HCT116 (cell line): ENCODE data around the gene GBE1. TPM values are rescaled to one million over a fixed set of nuclear protein-coding genes. Genes with fewer than 3 reads are reported as not detected.

ENCODE experiments used
- ATAC-seq: fragments of 200-7000 bp; cut with Tn5 transposase; 2 replicates; pipeline ENCODE4 v1.9.1; 2020; ENCODE audit warnings: mild to moderate bottlenecking, moderate library complexity
- BruUV-seq: library from RNA; stranded (reverse); fragments of 400-500 nt; replicated peaks from 2 replicates; lab custom pipeline; 2021; lab: Mats Ljungman, UMichigan
- CTCF ChIA-PET: fragments of 300-600 bp; sonication (Branson Sonifier 250); formaldehyde crosslinking; loops from one replicate; lab custom pipeline; 2021; ENCODE audit warnings: antibody characterized with exemption; lab: Charles Lee
- POLR2A ChIA-PET: fragments of 300-600, 350-600 bp; sonication (Branson Sonifier 250); formaldehyde crosslinking; loops from one replicate; lab custom pipeline; 2021; ENCODE audit warnings: antibody characterized with exemption; lab: Charles Lee
- RAD21 ChIA-PET, 2 experiments: fragments of 300-600 bp; sonication (Branson Sonifier 250); formaldehyde crosslinking; loops; one replicate each; lab custom pipeline; 2023; ENCODE audit warnings: low total read pairs in 2 of 2; ENCODE audit not compliant: uncharacterized antibody in 2 of 2, unreplicated experiment in 2 of 2, low non-redundant PET in 1 of 2; lab: Charles Lee
- DNase-seq: peaks from one replicate; pipeline ENCODE4 v3.0.0-alpha.2; 2010; ENCODE audit warnings: low read depth, low spot score
- H2AFZ ChIP-seq: fragments of 200-600 bp; shearing (Covaris generic), sonication (generic); 2 replicates; pipeline ENCODE4 v1.6.1; 2017; ENCODE audit warnings: low read depth, mixed run types, mixed read lengths, antibody characterized with exemption, low read length; ENCODE audit not compliant: poor library complexity, severe bottlenecking
- H3K27ac ChIP-seq: 2 replicates; pipeline ENCODE4 v1.5.1; 2012; ENCODE audit warnings: low read depth, low read length
- H3K27me3 ChIP-seq: fragments of 200-600 bp; sonication (generic); 2 replicates; pipeline ENCODE4 v1.6.1; 2016; ENCODE audit warnings: mixed run types, low read length, mixed read lengths; ENCODE audit not compliant: insufficient read depth
- H3K36me3 ChIP-seq, 2 experiments: fragments of 200-500 bp in 1 of 2; fragments of 200-600 bp in 1 of 2; sonication (Bioruptor generic) in 1 of 2; sonication (generic) in 1 of 2; 2 replicates each; pipeline versions ENCODE4 v1.5.1 to v1.6.1; 2014 to 2016; ENCODE audit warnings: low read length in 2 of 2, inconsistent platforms in 1 of 2, mixed read lengths in 1 of 2, mixed run types in 1 of 2; ENCODE audit not compliant: insufficient read depth in 2 of 2, control insufficient read depth in 1 of 2
- H3K4me1 ChIP-seq, 2 experiments: fragments of 200-600 bp in 1 of 2; sonication (generic) in 1 of 2; 2 replicates each; pipeline versions ENCODE4 v1.5.1 to v1.6.1; 2012 to 2017; ENCODE audit warnings: low read length in 2 of 2, inconsistent platforms in 1 of 2, mild to moderate bottlenecking in 1 of 2, mixed read lengths in 1 of 2, mixed run types in 1 of 2, moderate library complexity in 1 of 2; ENCODE audit not compliant: insufficient read depth in 2 of 2, control insufficient read depth in 1 of 2
- H3K4me2 ChIP-seq: fragments of 200-600 bp; sonication (generic); 2 replicates; pipeline ENCODE4 v1.6.1; 2017; ENCODE audit warnings: mixed run types, low read length, mixed read lengths
- H3K4me3 ChIP-seq, 2 experiments: fragments of 200-600 bp in 1 of 2; sonication (generic) in 1 of 2; replicated peaks in 1 of 2; 2 replicates each; pipeline ENCODE4 v1.5.1; 2011 to 2016; ENCODE audit warnings: low read length in 2 of 2, control low read depth in 1 of 2, low read depth in 1 of 2, mild to moderate bottlenecking in 1 of 2, mixed read lengths in 1 of 2, mixed run types in 1 of 2
- H3K79me2 ChIP-seq: fragments of 200-600 bp; sonication (generic); 2 replicates; pipeline ENCODE4 v1.6.1; 2017; ENCODE audit warnings: mild to moderate bottlenecking, mixed run types, low read length, moderate library complexity, mixed read lengths; ENCODE audit not compliant: insufficient read depth
- H3K9ac ChIP-seq: fragments of 200-600 bp; sonication (generic); 2 replicates; pipeline ENCODE4 v1.6.1; 2016; ENCODE audit warnings: low read length, mixed read lengths
- H3K9me2 ChIP-seq: fragments of 200-600 bp; sonication (generic), shearing (Covaris generic); 2 replicates; pipeline ENCODE4 v1.6.1; 2017; ENCODE audit warnings: mixed run types, mild to moderate bottlenecking, moderate library complexity; ENCODE audit not compliant: insufficient read depth
- H3K9me3 ChIP-seq, 2 experiments: fragments of 200-500 bp in 1 of 2; fragments of 200-600 bp in 1 of 2; sonication (Bioruptor generic) in 1 of 2; sonication (generic) in 1 of 2; 2 replicates each; pipeline ENCODE4 v1.6.1; 2014 to 2017; ENCODE audit warnings: low read length in 2 of 2, mixed read lengths in 2 of 2, inconsistent platforms in 1 of 2, low read depth in 1 of 2, mild to moderate bottlenecking in 1 of 2, mixed run types in 1 of 2, moderate library complexity in 1 of 2; ENCODE audit not compliant: control insufficient read depth in 1 of 2, insufficient read depth in 1 of 2
- H4K20me1 ChIP-seq: fragments of 200-600 bp; sonication (generic), shearing (Covaris generic); 2 replicates; pipeline ENCODE4 v1.6.1; 2017; ENCODE audit warnings: mixed run types, mild to moderate bottlenecking, moderate library complexity; ENCODE audit not compliant: insufficient read depth
- CEBPB ChIP-seq: IDR thresholded peaks from 2 replicates; pipeline ENCODE4 v1.6.1; 2012; ENCODE audit warnings: low read depth
- EGR1 ChIP-seq: IDR thresholded peaks from 2 replicates; pipeline ENCODE4 v1.6.1; 2012; ENCODE audit warnings: low read depth
- ELF1 ChIP-seq: IDR thresholded peaks from 2 replicates; pipeline ENCODE4 v1.6.1; 2012; ENCODE audit warnings: low read depth, borderline replicate concordance
- EZH2 ChIP-seq: fragments of 200-600 bp; sonication (generic); IDR thresholded peaks from 2 replicates; pipeline ENCODE4 v1.6.1; 2017; ENCODE audit warnings: antibody characterized with exemption, mixed run types
- EZH2phosphoT487 ChIP-seq: fragments of 200-600 bp; IDR thresholded peaks from 2 replicates; pipeline ENCODE4 v1.6.1; 2018; ENCODE audit warnings: antibody characterized with exemption, borderline replicate concordance
- FOSL1 ChIP-seq: IDR thresholded peaks from 2 replicates; pipeline ENCODE4 v1.6.1; 2012; ENCODE audit warnings: low read depth
- JUND ChIP-seq: IDR thresholded peaks from 2 replicates; pipeline ENCODE4 v1.6.1; 2012
- POLR2A ChIP-seq: IDR thresholded peaks from 2 replicates; pipeline ENCODE4 v1.7.0; 2011; ENCODE audit warnings: borderline replicate concordance; ENCODE audit not compliant: insufficient read depth, insufficient read length; ENCODE audit errors: extremely low read depth
- RAD21 ChIP-seq: IDR thresholded peaks from 2 replicates; pipeline ENCODE4 v1.6.1; 2012; ENCODE audit warnings: low read depth, mild to moderate bottlenecking
- SP1 ChIP-seq: IDR thresholded peaks from 2 replicates; pipeline ENCODE4 v1.6.1; 2012; ENCODE audit warnings: low read depth
- SRF ChIP-seq: IDR thresholded peaks from 2 replicates; pipeline ENCODE4 v1.6.1; 2012; ENCODE audit warnings: low read depth
- TCF7L2 ChIP-seq: IDR thresholded peaks from 2 replicates; pipeline ENCODE4 v1.7.0; 2011; ENCODE audit warnings: borderline replicate concordance, inconsistent platforms; ENCODE audit not compliant: insufficient read depth, insufficient read length; ENCODE audit errors: extremely low read depth
- ZFX ChIP-seq: fragments of 450-650 bp; IDR thresholded peaks from 2 replicates; pipeline ENCODE4 v1.6.1; 2017
- ZNF274 ChIP-seq: fragments of 200-500 bp; sonication (Bioruptor generic); IDR thresholded peaks from 2 replicates; pipeline ENCODE4 v1.6.1; 2014; ENCODE audit warnings: mild to moderate bottlenecking, low read depth, low read length, inconsistent platforms
- intact Hi-C: fragments of 100-400 bp; cut with micrococcal nuclease; formaldehyde crosslinking; loops from 2 replicates; pipeline ENCODE4 v1.10.0; 2022
- total RNA-seq: library from RNA; stranded (reverse); gene quantifications from one replicate; pipeline ENCODE4 v1.2.1, GENCODE V29; 2021; ENCODE audit not compliant: unreplicated experiment
- TF ChIP-seq, protein P1 (sequence below): IDR thresholded peaks from 2 replicates; pipeline ENCODE4 v1.6.1; 2012; ENCODE audit warnings: low read depth

GBE1 gene
- total RNA-seq, 1 experiment from 2014 or later = 27.7 TPM

- Histone ChIP-seq H3K9me2 (no peaks in the 10 kb centered on the region), H3K27me3 (no peaks in the 10 kb centered on the region), H3K9ac (no peak overlapping the region), H3K9me3 (no peaks in the 10 kb centered on the region), H3K4me1 (no peaks in the 10 kb centered on the region), H3K4me3 (no peak overlapping the region), H3K4me2 (no peak overlapping the region), H3K36me3 (no peaks in the 10 kb centered on the region), H2AFZ (no peak overlapping the region), H4K20me1 (no peaks in the 10 kb centered on the region), H3K27ac (no peak overlapping the region), H3K79me2 (no peaks in the 10 kb centered on the region)
- POLR2A ChIA-PET = no interaction called here
- intact Hi-C loops = no loop called here
- CTCF ChIA-PET = no interaction called here
- DNase-seq (no peak), ATAC-seq (no peak)
- RAD21 ChIA-PET = no interaction called here
- TF ChIP-seq, protein P1, sequence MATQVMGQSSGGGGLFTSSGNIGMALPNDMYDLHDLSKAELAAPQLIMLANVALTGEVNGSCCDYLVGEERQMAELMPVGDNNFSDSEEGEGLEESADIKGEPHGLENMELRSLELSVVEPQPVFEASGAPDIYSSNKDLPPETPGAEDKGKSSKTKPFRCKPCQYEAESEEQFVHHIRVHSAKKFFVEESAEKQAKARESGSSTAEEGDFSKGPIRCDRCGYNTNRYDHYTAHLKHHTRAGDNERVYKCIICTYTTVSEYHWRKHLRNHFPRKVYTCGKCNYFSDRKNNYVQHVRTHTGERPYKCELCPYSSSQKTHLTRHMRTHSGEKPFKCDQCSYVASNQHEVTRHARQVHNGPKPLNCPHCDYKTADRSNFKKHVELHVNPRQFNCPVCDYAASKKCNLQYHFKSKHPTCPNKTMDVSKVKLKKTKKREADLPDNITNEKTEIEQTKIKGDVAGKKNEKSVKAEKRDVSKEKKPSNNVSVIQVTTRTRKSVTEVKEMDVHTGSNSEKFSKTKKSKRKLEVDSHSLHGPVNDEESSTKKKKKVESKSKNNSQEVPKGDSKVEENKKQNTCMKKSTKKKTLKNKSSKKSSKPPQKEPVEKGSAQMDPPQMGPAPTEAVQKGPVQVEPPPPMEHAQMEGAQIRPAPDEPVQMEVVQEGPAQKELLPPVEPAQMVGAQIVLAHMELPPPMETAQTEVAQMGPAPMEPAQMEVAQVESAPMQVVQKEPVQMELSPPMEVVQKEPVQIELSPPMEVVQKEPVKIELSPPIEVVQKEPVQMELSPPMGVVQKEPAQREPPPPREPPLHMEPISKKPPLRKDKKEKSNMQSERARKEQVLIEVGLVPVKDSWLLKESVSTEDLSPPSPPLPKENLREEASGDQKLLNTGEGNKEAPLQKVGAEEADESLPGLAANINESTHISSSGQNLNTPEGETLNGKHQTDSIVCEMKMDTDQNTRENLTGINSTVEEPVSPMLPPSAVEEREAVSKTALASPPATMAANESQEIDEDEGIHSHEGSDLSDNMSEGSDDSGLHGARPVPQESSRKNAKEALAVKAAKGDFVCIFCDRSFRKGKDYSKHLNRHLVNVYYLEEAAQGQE = no peak
- TF ChIP-seq FOSL1 = no peak
- no peak for TF ChIP-seq EGR1
- BruUV-seq = no TSS peak
These were observed 229.6 kb downstream of the GBE1 start for GRCh38 chr3:81531846-81532245.

GRCh38 chr3:81531263-81531662, 230.2 kb downstream of the GBE1 start:
- no TSS peak for BruUV-seq
- TF ChIP-seq ZFX = no peak
- TF ChIP-seq POLR2A = no peak
- TF ChIP-seq EGR1 = no peak
- no peak for TF ChIP-seq JUND
- TF ChIP-seq TCF7L2 = no peak
- no peak for TF ChIP-seq RAD21
- no peak for TF ChIP-seq EZH2
- TF ChIP-seq ELF1 = no peak
- TF ChIP-seq CEBPB = no peak
- TF ChIP-seq ZNF274 = no peak
- TF ChIP-seq, protein P1 = no peak
- TF ChIP-seq EZH2phosphoT487 = no peak
- no peak for TF ChIP-seq SRF
- TF ChIP-seq SP1 = no peak

More at GRCh38 chr3:81531263-81531662, 230.2 kb downstream of the GBE1 start:
- intact Hi-C loops = no loop called here
- Histone ChIP-seq H3K4me2 (no peak overlapping the region), H3K27me3 (no peaks in the 10 kb centered on the region), H4K20me1 (no peaks in the 10 kb centered on the region), H3K36me3 (no peaks in the 10 kb centered on the region), H3K9me2 (no peaks in the 10 kb centered on the region), H3K27ac (no peak overlapping the region), H3K9me3 (no peaks in the 10 kb centered on the region), H3K9ac (no peak overlapping the region), H3K79me2 (no peaks in the 10 kb centered on the region), H2AFZ (no peak overlapping the region), H3K4me3 (no peak overlapping the region), H3K4me1 (no peaks in the 10 kb centered on the region)
- ChIA-PET RAD21 (no interaction called here), POLR2A (no interaction called here), CTCF (no interaction called here)
- no peak for ATAC-seq
- DNase-seq = no peak
